Choroid plexus epithelial cell (primary cell): Measurements from ENCODE around the gene DCAF8.

Experiments used
- DNase-seq: peaks from one replicate; pipeline ENCODE4 v3.0.0-alpha.2; 2010; ENCODE audit warnings: low read depth
- H3K4me3 ChIP-seq: 2 replicates; pipeline ENCODE4 v1.5.1; 2011; ENCODE audit warnings: low read depth, mild to moderate bottlenecking, control low read depth, low read length, moderate library complexity
- CTCF ChIP-seq: conservative IDR thresholded peaks from 2 replicates; pipeline ENCODE4 v1.5.1; 2011; ENCODE audit warnings: low read depth, mild to moderate bottlenecking, control low read depth, inconsistent platforms, low read length, moderate library complexity

DCAF8 gene

GRCh38 chr1:160168609-160169369 is 93.6 kb downstream of the DCAF8 start:
- peak; percentile 38 for TF ChIP-seq CTCF
- H3K4me3 ChIP-seq = no peak overlapping the region
- peak; percentile 55 for DNase-seq

GRCh38 chr1:160168016-160168415 is 94.3 kb downstream of the DCAF8 start:
- DNase-seq = no peak
- no peak for TF ChIP-seq CTCF
- H3K4me3 ChIP-seq = no peak overlapping the region

- DNase-seq = no peak
- TF ChIP-seq CTCF = peak; percentile 13
- H3K4me3 ChIP-seq = no peak overlapping the region
Measured at GRCh38 chr1:160167580-160167979, 94.8 kb downstream of the DCAF8 start.

- DNase-seq = no peak
- H3K4me3 ChIP-seq = no peak overlapping the region
- TF ChIP-seq CTCF = no peak
Measured at GRCh38 chr1:160167056-160167455, 95.3 kb downstream of the DCAF8 start.

- no peak overlapping the region for H3K4me3 ChIP-seq
- TF ChIP-seq CTCF = no peak
- DNase-seq = no peak
Measured at GRCh38 chr1:160166166-160166868, 96.0 kb downstream of the DCAF8 start.
